ENCODE data around the gene GGA1. TPM values are rescaled to one million over a fixed set of nuclear protein-coding genes. Genes with fewer than 3 reads are reported as not detected.

The GGA1 gene
- total RNA-seq, 1 experiment from 2014 or later, result 89.8 TPM

DNA sequence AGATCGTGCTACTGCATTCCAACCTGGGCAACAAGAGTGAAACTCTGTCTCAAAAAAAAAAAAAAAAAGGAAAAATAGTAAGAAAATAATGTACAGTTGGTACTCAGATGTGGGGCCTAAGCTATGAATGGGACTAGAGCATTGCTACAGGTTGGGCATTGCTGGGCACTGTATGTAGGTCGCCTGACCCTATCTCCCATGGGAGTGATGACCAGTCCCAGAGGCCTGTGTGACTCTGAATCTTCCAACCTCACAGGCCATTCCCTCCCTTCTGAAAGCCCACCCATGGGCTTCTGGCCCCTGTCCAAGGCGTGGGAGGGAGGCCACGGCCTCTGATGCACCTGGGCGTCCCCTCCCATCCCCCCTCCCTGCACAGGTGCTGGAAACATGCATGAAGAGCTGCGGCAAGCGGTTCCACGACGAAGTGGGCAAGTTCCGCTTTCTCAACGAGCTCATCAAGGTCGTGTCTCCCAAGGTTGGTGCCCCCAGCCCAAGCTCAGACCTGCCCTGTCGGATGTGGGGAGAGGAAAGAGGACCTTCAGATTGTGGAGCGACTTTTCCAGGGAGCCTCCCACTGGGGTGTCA, 9.5 kb downstream of the GGA1 start:
- Mint-ChIP-seq H3K4me3 (ENCODE audit: low read depth, unreplicated experiment) (no peak overlapping the region), H3K27ac (ENCODE audit: unreplicated experiment) (no peak overlapping the region), H3K36me3 (ENCODE audit: insufficient read depth, unreplicated experiment) (peaks cover 38% of the 10 kb centered on the region), H3K9me3 (ENCODE audit: low read depth, unreplicated experiment) (no peaks in the 10 kb centered on the region), H3K4me1 (ENCODE audit: low read depth, unreplicated experiment) (no peaks in the 10 kb centered on the region), H3K27me3 (ENCODE audit: unreplicated experiment) (no peaks in the 10 kb centered on the region)
- no peak for DNase-seq
- CTCF ChIA-PET, result interaction anchor here (0.5 kb wide), 1 partner anchor 619 kb away, joined by 4 read pairs; no protein-coding TSS in a partner anchor
- intact Hi-C loops (cut with micrococcal nuclease; ENCODE audit: unreplicated experiment), result no loop called here
- no TSS peak for BruUV-seq (replicated peaks)
- TF ChIP-seq, protein P1, sequence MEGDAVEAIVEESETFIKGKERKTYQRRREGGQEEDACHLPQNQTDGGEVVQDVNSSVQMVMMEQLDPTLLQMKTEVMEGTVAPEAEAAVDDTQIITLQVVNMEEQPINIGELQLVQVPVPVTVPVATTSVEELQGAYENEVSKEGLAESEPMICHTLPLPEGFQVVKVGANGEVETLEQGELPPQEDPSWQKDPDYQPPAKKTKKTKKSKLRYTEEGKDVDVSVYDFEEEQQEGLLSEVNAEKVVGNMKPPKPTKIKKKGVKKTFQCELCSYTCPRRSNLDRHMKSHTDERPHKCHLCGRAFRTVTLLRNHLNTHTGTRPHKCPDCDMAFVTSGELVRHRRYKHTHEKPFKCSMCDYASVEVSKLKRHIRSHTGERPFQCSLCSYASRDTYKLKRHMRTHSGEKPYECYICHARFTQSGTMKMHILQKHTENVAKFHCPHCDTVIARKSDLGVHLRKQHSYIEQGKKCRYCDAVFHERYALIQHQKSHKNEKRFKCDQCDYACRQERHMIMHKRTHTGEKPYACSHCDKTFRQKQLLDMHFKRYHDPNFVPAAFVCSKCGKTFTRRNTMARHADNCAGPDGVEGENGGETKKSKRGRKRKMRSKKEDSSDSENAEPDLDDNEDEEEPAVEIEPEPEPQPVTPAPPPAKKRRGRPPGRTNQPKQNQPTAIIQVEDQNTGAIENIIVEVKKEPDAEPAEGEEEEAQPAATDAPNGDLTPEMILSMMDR (IDR thresholded peaks at IDR 0.05; ENCODE audit: unreplicated experiment), result no peak

DNA sequence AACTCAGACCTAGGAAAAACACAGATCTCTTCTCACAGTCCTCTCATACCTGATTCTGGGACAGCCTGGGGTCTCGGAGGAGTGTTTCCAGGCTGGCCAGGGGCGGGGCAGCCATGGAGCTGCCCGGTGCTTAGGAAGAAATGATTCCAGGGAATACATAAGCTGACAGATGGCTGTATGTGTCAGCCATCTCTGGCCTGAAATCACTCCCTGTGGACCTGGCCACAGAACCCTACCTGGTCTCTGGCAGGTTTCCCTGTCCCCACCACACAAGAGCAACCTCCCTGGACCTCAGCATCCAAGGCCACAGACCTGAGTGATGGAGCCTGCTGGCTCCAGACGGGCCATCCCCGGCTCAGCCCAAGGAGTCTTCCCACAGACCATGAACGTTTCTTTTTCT, 10.0 kb downstream of the GGA1 start:
- H3K27ac Mint-ChIP-seq (ENCODE audit: unreplicated experiment), result no peak overlapping the region
- CTCF ChIA-PET, result interaction anchor here (0.5 kb wide), 1 partner anchor 620 kb away, joined by 4 read pairs; no protein-coding TSS in a partner anchor
- intact Hi-C loops (cut with micrococcal nuclease; ENCODE audit: unreplicated experiment), result no loop called here

GRCh38 chr22:37619991-37620390, 11.4 kb downstream of the GGA1 start:
- Mint-ChIP-seq H3K36me3 (ENCODE audit: insufficient read depth, unreplicated experiment) (peaks cover 45% of the 10 kb centered on the region), H3K9me3 (ENCODE audit: low read depth, unreplicated experiment) (no peaks in the 10 kb centered on the region), H3K27me3 (ENCODE audit: unreplicated experiment) (no peaks in the 10 kb centered on the region), H3K4me3 (ENCODE audit: low read depth, unreplicated experiment) (no peak overlapping the region), H3K27ac (ENCODE audit: unreplicated experiment) (no peak overlapping the region), H3K4me1 (ENCODE audit: low read depth, unreplicated experiment) (no peaks in the 10 kb centered on the region)
- intact Hi-C loops (cut with micrococcal nuclease; ENCODE audit: unreplicated experiment), result no loop called here
- CTCF ChIA-PET, result no interaction called here
- TF ChIP-seq, protein P1 (IDR thresholded peaks at IDR 0.05; ENCODE audit: unreplicated experiment), result no peak
- no TSS peak for BruUV-seq (replicated peaks)
- no peak for DNase-seq

More for the DNA sequence above, 10.0 kb downstream of the GGA1 start:
- TF ChIP-seq, protein P1 (IDR thresholded peaks at IDR 0.05; ENCODE audit: unreplicated experiment), result no peak
- Mint-ChIP-seq H3K9me3 (ENCODE audit: low read depth, unreplicated experiment) (no peaks in the 10 kb centered on the region), H3K36me3 (ENCODE audit: insufficient read depth, unreplicated experiment) (peaks cover 41% of the 10 kb centered on the region), H3K4me3 (ENCODE audit: low read depth, unreplicated experiment) (no peak overlapping the region), H3K4me1 (ENCODE audit: low read depth, unreplicated experiment) (no peaks in the 10 kb centered on the region), H3K27me3 (ENCODE audit: unreplicated experiment) (no peaks in the 10 kb centered on the region)
- BruUV-seq (replicated peaks), result no TSS peak
- no peak for DNase-seq

- Mint-ChIP-seq H3K27me3 (ENCODE audit: unreplicated experiment) (no peaks in the 10 kb centered on the region), H3K27ac (ENCODE audit: unreplicated experiment) (no peak overlapping the region), H3K9me3 (ENCODE audit: low read depth, unreplicated experiment) (no peaks in the 10 kb centered on the region), H3K4me1 (ENCODE audit: low read depth, unreplicated experiment) (no peaks in the 10 kb centered on the region), H3K36me3 (ENCODE audit: insufficient read depth, unreplicated experiment) (peaks cover 59% of the 10 kb centered on the region), H3K4me3 (ENCODE audit: low read depth, unreplicated experiment) (no peak overlapping the region)
- no TSS peak for BruUV-seq (replicated peaks)
- CTCF ChIA-PET, result interaction anchor here (0.6 to 1.3 kb wide), 2 partner anchors 13 to 249 kb away, joined by 3 read pairs; partner anchors contain the start of gene GGA1
- DNase-seq, result no peak
- TF ChIP-seq, protein P1 (IDR thresholded peaks at IDR 0.05; ENCODE audit: unreplicated experiment), result no peak
- intact Hi-C loops (cut with micrococcal nuclease; ENCODE audit: unreplicated experiment), result no loop called here
Observed at GRCh38 chr22:37621352-37621860, 12.8 kb downstream of the GGA1 start.

Data from Calu3 (cell line).